SK-N-SH treated with all-trans-retinoic acid at 6 μM for 48 hours (cell line): ENCODE data around the gene KDSR.

Experiments
- ARNTL ChIP-seq: fragments of 450-650 bp; formaldehyde crosslinking; IDR thresholded peaks from 2 replicates; pipeline ENCODE4 v1.5.0; 2020; ENCODE audit warnings: low read depth, mild to moderate bottlenecking, moderate library complexity, borderline replicate concordance
- ISL1 ChIP-seq: fragments of 250-450 bp; sonication (Bioruptor Pico); IDR thresholded peaks from 2 replicates; pipeline ENCODE4 v2.1.2; 2022; ENCODE audit warnings: mild to moderate bottlenecking, moderate library complexity
- OSR1 ChIP-seq: fragments of 250-450 bp; sonication (Bioruptor Pico); IDR thresholded peaks from 2 replicates; pipeline ENCODE4 v1.8.0; 2022; ENCODE audit warnings: moderate library complexity, mild to moderate bottlenecking, inconsistent platforms
- PATZ1 ChIP-seq: fragments of 250-450 bp; sonication (Bioruptor Pico); IDR thresholded peaks from 2 replicates; pipeline ENCODE4 v1.8.0; 2020; ENCODE audit warnings: mild to moderate bottlenecking, moderate library complexity, borderline replicate concordance
- ZFP30 ChIP-seq: fragments of 450-650 bp; formaldehyde crosslinking; IDR thresholded peaks from 2 replicates; pipeline ENCODE4 v1.5.0; 2022; ENCODE audit warnings: mild to moderate bottlenecking, moderate library complexity

- TF ChIP-seq PATZ1 (no peak), ARNTL (CRISPR knock-in tag) (no peak), ZFP30 (CRISPR knock-in tag) (no peak), OSR1 (CRISPR knock-in tag) (no peak), ISL1 (CRISPR knock-in tag) (no peak)
Observed at GRCh38 chr18:63319383-63320122, 47.5 kb downstream of the KDSR start, which contains the start of gene BCL2.
